Measurements from ENCODE around the gene RNF2. TPM values are rescaled to one million over a fixed set of nuclear protein-coding genes. Genes with fewer than 3 reads are reported as not detected.

RNF2 gene
- total and polyA plus RNA-seq, 7 donors, result 6.0 to 17.1 (median 11.1) TPM

DNA sequence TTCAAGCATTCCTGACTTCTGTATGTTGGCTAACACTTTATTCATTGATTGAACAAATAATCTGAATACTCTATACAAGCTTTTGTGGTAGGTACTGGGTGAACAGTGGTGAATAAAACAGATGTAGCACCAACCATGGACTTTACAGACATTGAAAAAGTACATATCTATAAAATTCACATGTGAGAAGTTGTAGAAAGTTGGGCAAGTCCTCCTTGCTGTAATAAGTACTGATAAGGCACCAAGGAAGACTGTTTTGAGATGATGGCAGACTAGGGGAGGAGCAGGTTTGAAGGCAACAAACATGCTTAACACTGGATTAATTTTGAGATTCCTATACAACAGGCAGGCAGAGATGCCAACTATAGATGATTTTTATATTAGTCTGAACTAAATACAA lies 42.4 kb downstream of the RNF2 start:
- no peak for DNase-seq
- H3K27me3 ChIP-seq, result no peaks in the 10 kb centered on the region
- intact Hi-C loops (cut with DNase I), result no loop called here
- H3K4me3 ChIP-seq, result no peak overlapping the region
- H3K27ac ChIP-seq, result no peak overlapping the region
- H3K4me1 ChIP-seq, result no peaks in the 10 kb centered on the region
- H3K9me3 ChIP-seq, result no peaks in the 10 kb centered on the region
- H3K36me3 ChIP-seq, result peaks cover 0 to 34% (median 5%) of the 10 kb centered on the region in 4 donors
- TF ChIP-seq, protein P1, sequence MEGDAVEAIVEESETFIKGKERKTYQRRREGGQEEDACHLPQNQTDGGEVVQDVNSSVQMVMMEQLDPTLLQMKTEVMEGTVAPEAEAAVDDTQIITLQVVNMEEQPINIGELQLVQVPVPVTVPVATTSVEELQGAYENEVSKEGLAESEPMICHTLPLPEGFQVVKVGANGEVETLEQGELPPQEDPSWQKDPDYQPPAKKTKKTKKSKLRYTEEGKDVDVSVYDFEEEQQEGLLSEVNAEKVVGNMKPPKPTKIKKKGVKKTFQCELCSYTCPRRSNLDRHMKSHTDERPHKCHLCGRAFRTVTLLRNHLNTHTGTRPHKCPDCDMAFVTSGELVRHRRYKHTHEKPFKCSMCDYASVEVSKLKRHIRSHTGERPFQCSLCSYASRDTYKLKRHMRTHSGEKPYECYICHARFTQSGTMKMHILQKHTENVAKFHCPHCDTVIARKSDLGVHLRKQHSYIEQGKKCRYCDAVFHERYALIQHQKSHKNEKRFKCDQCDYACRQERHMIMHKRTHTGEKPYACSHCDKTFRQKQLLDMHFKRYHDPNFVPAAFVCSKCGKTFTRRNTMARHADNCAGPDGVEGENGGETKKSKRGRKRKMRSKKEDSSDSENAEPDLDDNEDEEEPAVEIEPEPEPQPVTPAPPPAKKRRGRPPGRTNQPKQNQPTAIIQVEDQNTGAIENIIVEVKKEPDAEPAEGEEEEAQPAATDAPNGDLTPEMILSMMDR (IDR thresholded peaks at IDR 0.05), result no peak
- TF ChIP-seq POLR2A (IDR thresholded peaks at IDR 0.05) (no peak), EP300 (IDR thresholded peaks at IDR 0.05) (no peak), POLR2AphosphoS5 (IDR thresholded peaks at IDR 0.05) (no peak)

DNA sequence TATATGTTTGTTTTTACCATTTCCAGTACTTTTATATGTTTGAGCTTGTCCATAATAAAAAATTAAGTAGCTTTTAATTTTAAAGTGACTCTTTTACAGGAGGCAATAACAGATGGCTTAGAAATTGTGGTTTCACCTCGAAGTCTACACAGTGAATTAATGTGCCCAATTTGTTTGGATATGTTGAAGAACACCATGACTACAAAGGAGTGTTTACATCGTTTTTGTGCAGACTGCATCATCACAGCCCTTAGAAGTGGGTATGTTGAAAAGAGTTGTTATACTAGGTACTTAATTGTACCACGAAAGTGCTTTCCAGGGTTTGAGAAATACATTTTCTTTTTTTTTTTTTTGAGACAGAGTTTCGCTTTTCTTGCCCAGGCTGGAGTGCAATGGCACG lies 46.1 kb downstream of the RNF2 start:
- TF ChIP-seq EP300 (IDR thresholded peaks at IDR 0.05), result no peak
- TF ChIP-seq, protein P1 (IDR thresholded peaks at IDR 0.05), result no peak
- TF ChIP-seq POLR2AphosphoS5 (IDR thresholded peaks at IDR 0.05), result no peak
- no peak for TF ChIP-seq POLR2A (IDR thresholded peaks at IDR 0.05)
- Histone ChIP-seq H3K27me3 (no peaks in the 10 kb centered on the region), H3K4me3 (no peak overlapping the region), H3K4me1 (peaks cover 0 to under 1% (median 0%) of the 10 kb centered on the region in 4 donors), H3K27ac (no peak overlapping the region), H3K9me3 (no peaks in the 10 kb centered on the region), H3K36me3 (peaks cover 0 to 52% (median 8%) of the 10 kb centered on the region in 4 donors)
- WGBS, 2 donors, result 79 to 84% methylated on average over 5 of the region's 5 CpGs
- intact Hi-C loops (cut with DNase I), result no loop called here
- DNase-seq, result no peak

DNA sequence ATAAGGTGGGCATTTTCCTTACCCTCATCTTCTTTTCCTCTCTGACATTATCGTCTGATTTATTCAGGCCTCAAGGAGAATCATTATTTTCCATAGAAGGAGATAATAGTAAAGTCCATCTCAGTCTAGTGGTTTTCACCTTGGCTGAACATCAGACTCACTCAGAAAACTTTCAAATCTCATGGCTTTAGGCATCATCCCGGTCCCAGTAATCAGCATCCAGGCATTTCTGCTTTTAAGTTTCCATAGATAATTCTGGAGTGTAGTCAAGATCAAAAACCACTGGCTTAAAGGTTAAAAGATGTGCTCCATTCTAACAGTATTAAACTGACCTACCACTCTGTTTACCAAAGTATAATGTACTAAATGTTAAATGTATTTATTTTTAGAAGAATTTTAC lies 49.4 kb downstream of the RNF2 start:
- no peak overlapping the region for H3K4me3 ChIP-seq
- H3K36me3 ChIP-seq, result peaks cover 0 to 47% (median 7%) of the 10 kb centered on the region in 4 donors
- no peaks in the 10 kb centered on the region for H3K9me3 ChIP-seq
- no peak for DNase-seq
- TF ChIP-seq EP300 (IDR thresholded peaks at IDR 0.05), result no peak
- TF ChIP-seq POLR2A (IDR thresholded peaks at IDR 0.05), result no peak
- TF ChIP-seq POLR2AphosphoS5 (IDR thresholded peaks at IDR 0.05), result no peak
- intact Hi-C loops (cut with DNase I), result no loop called here
- H3K4me1 ChIP-seq, result peaks cover 0 to 7% (median 0%) of the 10 kb centered on the region in 4 donors
- no peak overlapping the region for H3K27ac ChIP-seq
- WGBS, 2 donors, result 95 to 98% methylated on average over 2 of the region's 2 CpGs
- H3K27me3 ChIP-seq, result no peaks in the 10 kb centered on the region

DNA sequence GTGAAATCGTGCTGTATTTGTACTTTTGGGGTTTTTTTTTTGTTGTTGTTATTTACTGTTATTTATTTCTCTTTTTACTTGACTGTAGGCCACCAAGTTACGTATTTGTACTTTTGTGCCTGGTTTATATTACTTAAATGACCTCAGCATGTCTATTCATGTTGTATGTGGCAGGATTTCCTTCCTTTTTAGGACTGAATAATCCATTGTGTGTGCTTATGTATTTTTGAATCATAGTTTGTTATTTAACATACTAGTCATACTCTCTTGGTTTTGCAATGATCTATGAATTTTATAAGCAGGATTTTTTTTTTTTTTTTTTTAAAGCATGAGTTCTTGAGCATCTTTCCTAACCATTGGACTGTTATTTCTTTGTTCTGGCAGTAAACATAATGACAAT lies 51.2 kb downstream of the RNF2 start:
- no peak for DNase-seq
- intact Hi-C loops (cut with DNase I), result no loop called here
- Histone ChIP-seq H3K4me1 (peaks cover 0 to 7% (median 0%) of the 10 kb centered on the region in 4 donors), H3K27ac (no peak overlapping the region), H3K9me3 (no peaks in the 10 kb centered on the region), H3K27me3 (no peaks in the 10 kb centered on the region), H3K36me3 (peaks cover 0 to 58% (median 7%) of the 10 kb centered on the region in 4 donors), H3K4me3 (no peak overlapping the region)
- TF ChIP-seq EP300 (IDR thresholded peaks at IDR 0.05), result no peak
- TF ChIP-seq POLR2A (IDR thresholded peaks at IDR 0.05), result no peak
- TF ChIP-seq, protein P1 (IDR thresholded peaks at IDR 0.05), result no peak
- no peak for TF ChIP-seq POLR2AphosphoS5 (IDR thresholded peaks at IDR 0.05)
- 89% methylated on average over 2 of the region's 2 CpGs for WGBS, 2 donors

DNA sequence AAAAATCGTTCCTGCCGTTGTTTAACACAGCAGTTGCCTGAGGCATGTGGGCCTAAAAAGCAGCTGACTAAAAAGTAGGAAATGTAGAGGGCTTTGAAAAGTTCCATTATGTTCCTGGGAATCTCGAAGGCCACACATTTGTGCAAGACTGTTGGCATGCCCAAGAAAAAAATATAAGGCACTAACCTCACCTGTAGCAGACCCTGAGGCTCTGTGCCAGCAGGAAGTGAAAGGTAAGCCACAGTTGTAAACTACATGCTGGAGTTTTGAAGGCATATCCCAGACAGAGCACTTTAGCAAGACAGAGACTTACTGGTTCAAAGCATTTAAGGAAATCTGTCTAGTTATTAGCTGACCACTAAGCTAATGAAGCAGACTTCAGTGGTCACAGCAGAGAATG lies 58.7 kb downstream of the RNF2 start:
- DNase-seq, result no peak
- Histone ChIP-seq H3K9me3 (peaks cover 0 to 3% (median 0%) of the 10 kb centered on the region in 4 donors), H3K36me3 (peaks cover 0 to 30% (median 0%) of the 10 kb centered on the region in 4 donors), H3K27ac (no peak overlapping the region), H3K4me3 (no peak overlapping the region), H3K27me3 (no peaks in the 10 kb centered on the region), H3K4me1 (no peaks in the 10 kb centered on the region)
- intact Hi-C loops (cut with DNase I), result no loop called here
- WGBS, 2 donors, result 27 to 77% methylated on average over 3 of the region's 3 CpGs
- TF ChIP-seq POLR2AphosphoS5 (IDR thresholded peaks at IDR 0.05), result no peak
- TF ChIP-seq EP300 (IDR thresholded peaks at IDR 0.05), result no peak
- TF ChIP-seq POLR2A (IDR thresholded peaks at IDR 0.05), result no peak
- TF ChIP-seq, protein P1 (IDR thresholded peaks at IDR 0.05), result no peak

Measured in sigmoid colon (tissue), 7 donors.